ENCODE data around the gene GABRR3.
"Not testable (repeated sequence)": the region's sequence is repeated elsewhere in the genome, so short reads cannot be mapped to it uniquely, and the experiment has no call there.

Gene GABRR3

GRCh38 chr3:98021830-98022560 is 13.1 kb downstream of the GABRR3 start:
- DNase-seq (ENCODE audit: low read depth in 2 of 2): no peak

DNA sequence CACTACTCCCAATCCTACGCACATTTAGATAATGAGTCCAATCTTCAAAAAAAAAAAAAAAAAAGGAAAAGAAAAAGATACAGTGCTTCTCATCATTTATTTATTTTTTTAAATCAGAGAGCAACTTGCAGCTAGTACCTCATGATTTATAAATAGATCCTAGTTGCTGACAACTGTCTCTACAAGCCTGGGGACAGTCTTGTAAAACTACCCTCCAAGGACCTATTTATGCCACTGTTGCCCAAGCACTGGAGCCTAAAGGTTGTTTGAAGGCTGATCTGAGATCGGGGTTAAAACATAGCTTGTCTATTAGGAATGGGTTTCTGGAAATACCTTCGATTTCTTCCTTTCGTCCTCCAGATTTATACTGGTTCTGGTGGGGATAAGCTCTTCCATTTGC is 14.7 kb downstream of the GABRR3 start:
- DNase-seq (ENCODE audit: low read depth in 2 of 2): no peak

- DNase-seq (ENCODE audit: low read depth in 2 of 2): no peak
Observed at GRCh38 chr3:98018301-98018700, 16.8 kb downstream of the GABRR3 start.

GRCh38 chr3:98014268-98014585 is 20.9 kb downstream of the GABRR3 start:
- DNase-seq (ENCODE audit: low read depth in 2 of 2): no peak

- DNase-seq (ENCODE audit: low read depth in 2 of 2): no peak
Observed at GRCh38 chr3:98013411-98014267, 21.5 kb downstream of the GABRR3 start.

DNA sequence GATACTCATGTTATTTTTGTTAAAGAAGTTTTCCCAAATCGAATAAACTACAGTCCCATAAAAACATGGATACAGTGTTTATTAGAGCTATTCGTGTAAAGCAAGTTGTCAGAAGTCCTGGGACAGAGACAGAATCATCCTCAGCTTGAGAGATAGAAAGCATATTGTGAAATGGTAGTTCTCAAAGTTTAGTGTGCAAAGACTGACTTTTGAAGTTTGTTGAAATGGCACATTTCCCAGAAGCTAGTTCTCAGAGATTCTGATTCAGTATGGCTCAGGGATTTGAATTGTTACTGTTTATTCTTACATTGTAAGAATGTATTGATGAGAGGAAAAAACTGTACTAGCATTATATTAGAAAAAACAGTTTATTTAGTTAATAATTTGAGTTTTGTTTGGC is 22.1 kb downstream of the GABRR3 start:
- DNase-seq (ENCODE audit: low read depth in 2 of 2): no peak

- DNase-seq (ENCODE audit: low read depth in 2 of 2): not testable (repeated sequence)
Observed at GRCh38 chr3:98010883-98011449, 24.1 kb downstream of the GABRR3 start.

DNA sequence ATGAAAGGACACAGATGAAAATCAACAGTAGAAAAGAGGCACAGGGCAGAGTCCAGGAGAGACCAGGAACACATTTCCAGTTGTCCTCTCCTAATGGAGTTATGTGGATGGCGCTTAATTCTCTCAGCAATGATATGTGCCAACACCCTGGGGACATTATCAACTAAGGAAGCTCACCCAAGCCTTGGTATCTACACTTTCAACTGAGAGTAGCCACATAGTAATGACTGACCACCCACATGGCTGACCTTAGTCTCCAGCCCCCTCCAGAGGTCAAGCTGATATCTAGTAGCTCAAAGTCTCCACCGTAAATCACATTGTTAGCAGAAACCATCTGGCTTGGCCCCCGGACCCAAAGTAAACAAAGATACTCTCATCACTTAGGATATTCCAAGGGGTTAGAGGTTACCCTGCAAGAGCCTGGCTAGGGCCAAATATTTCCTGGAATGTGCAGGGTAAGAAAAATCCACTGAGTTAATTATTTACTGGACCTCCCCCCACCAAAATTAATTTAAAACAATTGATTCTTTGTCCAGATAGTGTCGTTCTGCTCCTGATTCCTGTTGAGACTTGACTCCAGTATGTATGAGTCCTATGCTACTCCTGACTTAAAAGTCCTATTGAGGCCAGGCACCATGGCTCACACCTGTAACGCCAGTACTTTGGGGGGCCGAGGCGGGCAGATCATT is 24.8 kb downstream of the GABRR3 start:
- no peak for DNase-seq (ENCODE audit: low read depth in 2 of 2)

DNA sequence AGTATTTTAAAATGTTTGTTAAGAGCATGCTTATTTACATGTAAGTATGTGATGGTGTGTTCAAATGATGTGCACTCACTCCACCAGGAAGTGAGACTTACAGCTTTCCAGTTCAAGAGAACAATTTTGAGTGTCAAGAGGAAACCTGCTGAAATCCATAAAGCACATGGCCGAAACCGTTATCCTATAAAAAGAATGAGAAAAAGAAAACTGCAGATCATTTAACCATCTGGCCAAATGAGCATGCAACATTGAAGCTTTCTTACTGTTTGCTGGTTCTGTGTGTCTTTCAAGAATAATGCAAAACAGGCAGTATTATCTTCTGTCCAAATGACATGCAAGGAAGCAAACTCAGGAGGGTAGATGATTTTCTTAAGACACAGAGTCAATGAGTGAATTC is 26.3 kb downstream of the GABRR3 start:
- DNase-seq (ENCODE audit: low read depth in 2 of 2): no peak

- no peak for DNase-seq (ENCODE audit: low read depth in 2 of 2)
Observed at GRCh38 chr3:98005438-98005837, 29.7 kb downstream of the GABRR3 start.

GRCh38 chr3:98004721-98005120 is 30.4 kb downstream of the GABRR3 start:
- no peak for DNase-seq (ENCODE audit: low read depth in 2 of 2)

GRCh38 chr3:98003306-98003969 is 31.7 kb downstream of the GABRR3 start:
- DNase-seq (ENCODE audit: low read depth in 2 of 2): no peak

- DNase-seq (ENCODE audit: low read depth in 2 of 2): no peak
Observed at GRCh38 chr3:98002717-98003116, 32.4 kb downstream of the GABRR3 start.

GRCh38 chr3:97999994-98000393 is 35.1 kb downstream of the GABRR3 start:
- DNase-seq (ENCODE audit: low read depth in 2 of 2): no peak

DNA sequence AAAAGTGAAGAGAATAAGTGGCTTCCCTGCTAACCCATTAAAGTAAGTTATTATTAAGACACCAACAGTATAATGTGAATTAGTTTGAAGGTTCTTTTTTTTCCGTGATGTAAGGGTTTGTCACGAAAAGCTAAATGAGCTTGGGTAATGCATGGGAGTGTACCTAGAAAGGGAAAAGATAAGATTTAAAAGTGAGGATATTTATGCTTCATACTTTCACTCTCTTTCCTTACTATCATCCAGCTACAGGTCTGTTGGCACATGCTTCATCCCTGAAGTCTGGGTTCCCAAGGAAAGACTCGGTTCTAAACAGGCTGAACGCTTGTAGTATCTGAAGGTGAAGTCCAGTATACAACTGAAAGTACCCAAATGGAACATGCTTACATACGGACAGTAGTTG is 36.0 kb downstream of the GABRR3 start:
- DNase-seq (ENCODE audit: low read depth in 2 of 2): no peak

GRCh38 chr3:97996988-97997387 is 38.1 kb downstream of the GABRR3 start:
- DNase-seq (ENCODE audit: low read depth in 2 of 2): no peak

- no peak for DNase-seq (ENCODE audit: low read depth in 2 of 2)
Observed at GRCh38 chr3:97994328-97994945, 40.7 kb downstream of the GABRR3 start.

GRCh38 chr3:97993526-97993925 is 41.6 kb downstream of the GABRR3 start:
- no peak for DNase-seq (ENCODE audit: low read depth in 2 of 2)

GRCh38 chr3:97992547-97993173 is 42.5 kb downstream of the GABRR3 start:
- no peak for DNase-seq (ENCODE audit: low read depth in 2 of 2)

DNA sequence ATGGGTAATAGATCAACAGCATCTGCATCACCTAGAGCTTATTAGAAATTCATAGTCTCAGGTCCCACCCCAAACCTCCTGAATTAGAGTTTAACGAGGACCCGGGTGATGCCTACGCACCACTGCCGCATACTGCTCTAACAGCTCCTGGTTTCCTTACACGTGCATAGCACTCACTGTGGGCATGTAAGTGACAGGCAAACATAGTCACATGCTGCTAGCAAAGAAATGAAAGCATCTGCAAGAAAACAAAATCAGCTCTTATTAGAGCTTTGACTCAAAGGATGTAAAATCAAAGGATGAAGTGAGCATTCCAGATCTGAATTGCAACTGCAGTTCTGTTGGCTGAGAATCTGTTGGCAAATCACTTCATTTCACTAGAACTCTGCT is 43.8 kb downstream of the GABRR3 start:
- DNase-seq (ENCODE audit: low read depth in 2 of 2): no peak

Measured in stimulated activated CD8-positive, alpha-beta memory T cell treated with anti-CD3 and anti-CD28 coated beads, Interleukin-2, amount 100 ng/mL, for 48 hours (primary cell).